ENCODE results near the gene FBRSL1.
"Not testable (repeated sequence)": the region's sequence is repeated elsewhere in the genome, so short reads cannot be mapped to it uniquely, and the experiment has no call there.

DNA sequence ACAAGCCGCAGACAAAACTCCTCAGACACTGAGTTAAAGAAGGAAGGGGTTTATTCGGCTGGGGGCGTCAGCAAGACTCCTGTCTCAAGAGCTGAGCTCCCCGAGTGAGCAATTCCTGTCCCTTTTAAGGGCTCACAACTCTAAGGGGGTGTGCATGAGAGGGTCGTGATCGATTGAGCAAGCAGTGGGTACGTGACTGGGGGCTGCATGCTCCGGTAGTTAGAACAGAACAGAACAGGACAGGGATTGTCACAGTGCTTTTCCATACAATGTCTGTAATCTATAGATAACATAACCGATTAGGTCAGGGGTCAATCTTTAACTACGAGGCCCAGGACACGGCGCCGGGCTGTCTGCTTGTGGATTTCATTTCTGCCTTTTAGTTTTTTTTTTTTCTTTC, 49.5 kb upstream of the FBRSL1 start:
- TF ChIP-seq, protein P1, sequence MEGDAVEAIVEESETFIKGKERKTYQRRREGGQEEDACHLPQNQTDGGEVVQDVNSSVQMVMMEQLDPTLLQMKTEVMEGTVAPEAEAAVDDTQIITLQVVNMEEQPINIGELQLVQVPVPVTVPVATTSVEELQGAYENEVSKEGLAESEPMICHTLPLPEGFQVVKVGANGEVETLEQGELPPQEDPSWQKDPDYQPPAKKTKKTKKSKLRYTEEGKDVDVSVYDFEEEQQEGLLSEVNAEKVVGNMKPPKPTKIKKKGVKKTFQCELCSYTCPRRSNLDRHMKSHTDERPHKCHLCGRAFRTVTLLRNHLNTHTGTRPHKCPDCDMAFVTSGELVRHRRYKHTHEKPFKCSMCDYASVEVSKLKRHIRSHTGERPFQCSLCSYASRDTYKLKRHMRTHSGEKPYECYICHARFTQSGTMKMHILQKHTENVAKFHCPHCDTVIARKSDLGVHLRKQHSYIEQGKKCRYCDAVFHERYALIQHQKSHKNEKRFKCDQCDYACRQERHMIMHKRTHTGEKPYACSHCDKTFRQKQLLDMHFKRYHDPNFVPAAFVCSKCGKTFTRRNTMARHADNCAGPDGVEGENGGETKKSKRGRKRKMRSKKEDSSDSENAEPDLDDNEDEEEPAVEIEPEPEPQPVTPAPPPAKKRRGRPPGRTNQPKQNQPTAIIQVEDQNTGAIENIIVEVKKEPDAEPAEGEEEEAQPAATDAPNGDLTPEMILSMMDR (IDR thresholded peaks at IDR 0.05; ENCODE audit: low read depth, low read length) = not testable (repeated sequence)
- TF ChIP-seq, protein P2, sequence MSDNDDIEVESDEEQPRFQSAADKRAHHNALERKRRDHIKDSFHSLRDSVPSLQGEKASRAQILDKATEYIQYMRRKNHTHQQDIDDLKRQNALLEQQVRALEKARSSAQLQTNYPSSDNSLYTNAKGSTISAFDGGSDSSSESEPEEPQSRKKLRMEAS (IDR thresholded peaks at IDR 0.05; ENCODE audit: low read depth, low read length) = not testable (repeated sequence)
